ENCODE measurements around the gene IL18.
"Not testable (repeated sequence)": the region's sequence is repeated elsewhere in the genome, so short reads cannot be mapped to it uniquely, and the experiment has no call there.

IL18 gene

GRCh38 chr11:112174789-112175598, 11.1 kb upstream of the IL18 start, which contains the start of gene BCO2:
Gene BCO2 (plus strand): TSS chr11:112175512. CDS start chr11:112175602, 90 bp downstream.
- intact Hi-C loops (cut with DNase I), result loop anchor here (5.0 kb wide), 1 partner anchor 63 kb away; no protein-coding TSS in a partner anchor
- peak; percentile 68 to 94 (median 85) for DNase-seq

GRCh38 chr11:112173152-112173551, 9.3 kb upstream of the IL18 start:
- peak in 10 of 42 donors; percentile 13 to 64 (median 35) for DNase-seq
- intact Hi-C loops (cut with DNase I), result no loop called here

GRCh38 chr11:112172362-112172994, 8.6 kb upstream of the IL18 start:
- intact Hi-C loops (cut with DNase I), result no loop called here
- no peak for DNase-seq

DNA sequence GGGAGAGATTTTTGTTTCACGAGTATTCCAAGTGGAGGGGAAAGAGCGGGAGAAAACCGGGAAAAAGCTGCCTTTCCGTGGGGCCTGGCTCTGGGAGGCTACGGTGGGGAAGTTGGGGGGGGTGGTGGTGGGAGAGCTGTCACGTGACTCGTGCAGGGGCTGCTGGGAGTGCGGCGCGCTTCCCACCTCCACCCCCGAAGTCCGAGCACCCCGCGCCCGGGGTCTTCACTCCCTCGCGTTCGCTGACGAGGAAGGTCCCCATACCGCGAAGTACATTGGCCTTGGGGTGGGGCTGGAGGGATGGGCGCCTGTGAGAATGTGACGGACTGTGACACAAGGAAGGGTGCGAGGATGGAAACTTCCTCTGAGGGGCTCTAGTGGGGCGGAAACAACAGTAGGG, 3.3 kb upstream of the IL18 start, which contains the start of gene TEX12:
TSS of gene TEX12 (plus strand) at position 228 of the 400 bp plus-strand sequence. CDS start 1,897 bp downstream, outside the sequence.
- DNase-seq, result no peak
- intact Hi-C loops (cut with DNase I), result loop anchor here (5.0 kb wide), 1 partner anchor 45 kb away; no protein-coding TSS in a partner anchor

DNA sequence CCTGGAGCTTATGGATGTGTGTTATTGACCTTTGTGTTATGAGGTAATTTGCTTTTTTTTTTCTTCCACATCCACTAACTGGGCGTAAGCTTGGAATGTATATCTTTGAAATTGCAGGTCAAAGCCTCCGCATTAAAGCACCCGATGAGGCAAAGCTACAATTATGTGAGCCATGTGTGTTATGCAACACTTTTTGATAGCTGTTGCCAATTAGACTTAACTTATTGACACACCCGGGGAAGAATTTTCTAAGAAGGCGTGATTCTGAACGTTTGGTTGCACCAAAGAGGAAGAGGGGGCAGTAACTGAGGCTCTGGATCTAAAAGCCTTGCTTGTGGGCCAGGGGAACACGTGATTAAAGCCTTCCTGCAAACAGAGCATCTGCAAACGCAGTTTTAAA, 2.7 kb upstream of the IL18 start:
- intact Hi-C loops (cut with DNase I), result loop anchor here (5.0 kb wide), 1 partner anchor 44 kb away; no protein-coding TSS in a partner anchor
- peak in 9 of 42 donors; percentile 9 to 62 (median 36) for DNase-seq

- intact Hi-C loops (cut with DNase I), result loop anchor here (5.0 kb wide), 1 partner anchor 43 kb away; no protein-coding TSS in a partner anchor
- DNase-seq, result no peak
Observed at GRCh38 chr11:112165049-112165448, 1.2 kb upstream of the IL18 start.

- intact Hi-C loops (cut with DNase I), result no loop called here
- no peak for DNase-seq
Observed at GRCh38 chr11:112162761-112163546, 940 bp downstream of the IL18 start.

- DNase-seq; intact Hi-C loops (cut with DNase I): not testable (repeated sequence)
Observed at GRCh38 chr11:112162200-112162599, 1.7 kb downstream of the IL18 start.

- DNase-seq, result no peak
- intact Hi-C loops (cut with DNase I), result no loop called here
Observed at GRCh38 chr11:112161012-112161411, 2.9 kb downstream of the IL18 start.

- intact Hi-C loops (cut with DNase I), result no loop called here
Observed at GRCh38 chr11:112160091-112160848, 3.6 kb downstream of the IL18 start.

DNA sequence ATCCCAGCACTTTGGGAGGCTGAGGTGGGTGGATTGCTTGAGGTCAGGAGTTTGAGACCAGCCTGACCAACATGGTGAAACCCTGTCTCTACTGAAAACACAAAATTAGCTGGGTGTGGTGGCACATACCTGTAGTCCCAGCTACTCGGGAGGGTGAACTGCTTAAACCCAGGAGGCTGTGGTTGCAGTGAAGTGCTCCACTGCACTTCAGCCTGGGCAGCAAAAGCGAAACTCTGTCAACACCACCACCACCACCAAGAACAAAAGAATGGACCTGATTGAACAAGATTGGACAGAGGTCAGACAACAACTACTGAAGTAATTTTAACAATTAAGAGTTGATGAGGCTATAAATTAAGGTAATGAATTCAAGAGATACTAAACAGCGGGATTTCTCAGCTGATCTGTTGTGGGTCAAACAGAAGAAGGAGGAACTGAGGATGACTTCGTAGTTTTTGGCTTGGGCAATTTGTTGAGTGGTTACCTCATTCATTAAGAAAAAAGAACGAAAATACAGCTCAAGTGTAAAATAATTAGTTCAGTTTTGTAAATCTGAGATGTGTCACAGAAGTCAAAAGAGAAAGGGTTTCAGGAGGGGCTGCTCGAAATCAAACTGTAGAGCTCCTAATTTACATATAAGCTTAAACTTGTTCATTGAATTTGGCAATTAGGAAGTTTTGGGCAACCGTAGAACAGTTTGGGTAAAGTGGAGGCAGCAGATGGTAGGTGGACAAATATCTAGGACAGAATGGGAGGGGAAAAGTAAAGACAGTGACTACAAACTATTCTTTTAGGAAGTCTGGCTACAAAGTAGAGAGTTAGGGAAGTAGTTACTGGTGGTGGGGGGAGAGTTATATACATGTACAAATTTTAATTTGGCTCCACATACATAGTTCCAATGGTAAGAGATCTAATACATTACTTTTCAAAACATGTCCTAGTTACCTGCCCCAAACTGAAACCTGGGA, 4.5 kb downstream of the IL18 start:
- DNase-seq, result no peak
- intact Hi-C loops (cut with DNase I), result no loop called here

More at GRCh38 chr11:112160091-112160848, 3.6 kb downstream of the IL18 start:
- DNase-seq, result no peak

DNA sequence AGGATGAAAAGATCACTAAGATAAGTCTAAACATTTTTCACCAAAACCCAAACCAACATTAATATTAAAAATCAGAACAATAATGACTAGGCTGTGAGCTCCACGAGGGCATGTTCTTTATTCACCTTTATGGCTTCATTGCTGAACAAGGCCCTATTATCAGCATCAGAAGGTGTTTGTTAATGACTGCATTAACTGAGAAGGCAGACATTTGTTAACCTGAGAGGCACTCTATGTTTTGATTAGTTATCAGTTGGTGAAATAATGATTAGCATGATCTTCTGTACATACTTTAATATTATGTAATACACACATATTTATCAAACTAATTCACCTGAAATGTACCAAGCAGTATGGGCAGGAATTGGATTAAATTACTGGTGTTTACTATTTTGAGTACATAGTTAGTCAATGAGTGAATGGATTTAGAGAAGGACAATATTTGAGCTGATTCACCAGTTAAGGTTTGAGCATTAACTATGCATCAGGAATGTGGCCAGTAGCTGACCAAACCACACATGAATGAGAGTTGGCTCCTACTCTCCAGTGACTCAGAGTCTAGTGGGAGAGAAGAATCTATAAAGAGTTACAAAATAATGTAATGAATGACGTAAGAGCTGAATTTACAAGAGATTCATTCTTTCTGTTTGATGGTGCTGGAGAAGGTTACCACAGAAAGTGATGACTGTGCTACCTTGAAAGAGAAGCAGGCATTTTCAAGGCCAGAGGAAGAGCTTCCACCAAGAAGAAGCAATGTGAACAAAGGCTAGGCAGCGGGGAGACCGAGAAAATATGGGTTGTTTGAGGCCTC, 6.7 kb downstream of the IL18 start:
- DNase-seq, result no peak
- intact Hi-C loops (cut with DNase I), result no loop called here

DNA sequence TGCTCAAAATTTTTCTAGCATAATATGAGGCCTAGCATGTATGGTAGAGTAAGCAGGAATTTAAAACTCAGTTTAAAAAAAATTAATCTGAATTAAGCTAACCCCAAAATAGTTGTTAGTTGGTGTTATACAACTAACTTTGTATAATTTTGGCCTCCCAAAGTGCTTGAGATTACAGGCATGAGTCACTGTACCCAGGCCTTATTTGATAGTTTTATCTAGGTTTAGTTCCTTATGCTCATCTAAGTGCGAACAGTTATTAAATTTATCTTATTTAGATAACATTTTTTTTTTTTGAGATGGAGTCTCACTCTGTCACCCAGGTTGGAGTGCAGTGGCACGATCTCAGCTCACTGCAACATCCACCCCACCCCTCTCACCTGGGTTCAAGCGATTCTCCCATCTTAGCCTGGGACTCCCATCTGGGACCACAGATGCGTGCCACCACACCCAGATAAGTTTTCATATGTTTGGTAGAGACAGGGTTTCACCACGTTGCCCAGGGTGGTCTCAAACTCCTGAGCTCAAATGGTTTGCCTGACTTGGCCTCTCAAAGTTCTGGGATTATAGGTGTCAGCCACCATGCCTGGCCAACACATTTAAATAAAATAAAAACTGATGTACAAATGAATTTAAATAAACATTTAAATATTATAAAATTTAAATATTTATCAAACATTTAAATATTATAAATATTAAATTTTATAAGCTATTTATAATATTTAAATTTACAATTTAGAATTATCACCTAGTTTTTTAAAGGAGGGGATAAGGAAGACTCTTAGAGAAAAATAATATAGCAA, 7.5 kb downstream of the IL18 start:
- intact Hi-C loops (cut with DNase I), result no loop called here
- DNase-seq, result no peak

DNA sequence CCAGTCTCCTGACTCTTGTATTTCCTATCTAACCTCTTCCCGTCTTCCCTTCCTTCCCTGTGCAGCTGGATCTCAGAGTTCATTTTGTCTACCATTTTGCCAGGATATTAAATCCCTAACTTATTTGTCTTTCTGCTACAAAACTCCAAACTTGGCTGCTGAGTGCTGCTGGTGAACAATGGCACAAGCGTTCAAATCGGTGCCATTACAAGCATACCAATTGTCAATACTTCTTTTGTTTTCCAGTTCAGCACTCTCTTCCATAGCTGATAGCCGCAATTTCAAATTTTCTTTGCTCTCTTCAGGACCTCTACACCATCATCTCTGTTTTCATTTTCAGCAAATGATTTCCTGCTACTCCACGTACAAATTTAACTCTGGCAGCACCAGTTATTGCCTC, 13.4 kb downstream of the IL18 start:
- intact Hi-C loops (cut with DNase I), result no loop called here
- DNase-seq, result peak in 13 of 42 donors; percentile 8 to 69 (median 33)

- no peak for DNase-seq
- intact Hi-C loops (cut with DNase I), result no loop called here
Observed at GRCh38 chr11:112143597-112143996, 20.3 kb downstream of the IL18 start.

DNA sequence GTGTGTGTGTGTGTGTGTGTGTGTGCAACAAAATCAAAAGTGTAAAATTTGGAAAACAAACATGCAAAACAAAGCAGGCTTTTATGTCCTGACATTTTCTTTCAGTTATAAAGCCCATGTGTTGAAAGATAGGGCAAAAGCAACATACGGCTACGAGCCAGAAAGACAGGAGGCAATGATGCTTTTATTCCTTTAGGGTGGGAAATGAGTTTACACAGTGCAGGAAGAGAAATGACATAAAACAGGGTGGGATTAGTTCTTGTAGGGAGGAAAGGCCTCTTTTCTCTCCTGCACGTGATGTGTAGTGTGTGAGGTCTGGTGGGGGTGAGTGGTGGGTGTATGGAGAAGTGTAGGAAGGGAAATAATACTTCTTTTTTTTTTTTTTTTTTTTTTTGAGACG, 29.4 kb downstream of the IL18 start:
- intact Hi-C loops (cut with DNase I), result no loop called here
- DNase-seq, result no peak

Measured in head of caudate nucleus (tissue), 42 donors.